IPS-15b (cell line): ENCODE results near the gene LRRC46.

Experiments used
- H3K27me3 ChIP-seq: one replicate; pipeline ENCODE4 v1.6.1; 2013; ENCODE audit warnings: low read length; ENCODE audit not compliant: control insufficient read depth, insufficient read depth
- H3K36me3 ChIP-seq: one replicate; pipeline ENCODE4 v1.6.1; 2013; ENCODE audit warnings: low read length; ENCODE audit not compliant: control insufficient read depth, insufficient read depth
- H3K4me1 ChIP-seq: one replicate; pipeline ENCODE4 v1.6.1; 2013; ENCODE audit warnings: mild to moderate bottlenecking, low read length; ENCODE audit not compliant: control insufficient read depth, insufficient read depth
- H3K4me3 ChIP-seq: one replicate; pipeline ENCODE4 v1.5.1; 2013; ENCODE audit warnings: low read depth, low read length
- H3K9ac ChIP-seq: one replicate; pipeline ENCODE4 v1.6.1; 2013; ENCODE audit warnings: low read depth, mild to moderate bottlenecking, low read length
- H3K9me3 ChIP-seq: one replicate; pipeline ENCODE4 v1.6.1; 2013; ENCODE audit warnings: mild to moderate bottlenecking, low read length; ENCODE audit not compliant: control insufficient read depth, insufficient read depth

The LRRC46 gene

GRCh38 chr17:47860386-47860785, 28.9 kb downstream of the LRRC46 start:
- H3K9me3 ChIP-seq = no peaks in the 10 kb centered on the region

GRCh38 chr17:47862621-47863440, 31.4 kb downstream of the LRRC46 start:
- Histone ChIP-seq H3K36me3 (no peaks in the 10 kb centered on the region), H3K27me3 (peaks cover 49% of the 10 kb centered on the region), H3K9ac (no peak overlapping the region), H3K4me3 (no peak overlapping the region), H3K9me3 (no peaks in the 10 kb centered on the region), H3K4me1 (no peaks in the 10 kb centered on the region)

More at GRCh38 chr17:47860386-47860785, 28.9 kb downstream of the LRRC46 start:
- no peaks in the 10 kb centered on the region for H3K4me1 ChIP-seq
- no peaks in the 10 kb centered on the region for H3K36me3 ChIP-seq
- no peak overlapping the region for H3K9ac ChIP-seq
- no peak overlapping the region for H3K4me3 ChIP-seq
- peaks cover 48% of the 10 kb centered on the region for H3K27me3 ChIP-seq

- peaks cover 53% of the 10 kb centered on the region for H3K27me3 ChIP-seq
- H3K9ac ChIP-seq = no peak overlapping the region
- no peaks in the 10 kb centered on the region for H3K9me3 ChIP-seq
- no peak overlapping the region for H3K4me3 ChIP-seq
- H3K4me1 ChIP-seq = peaks cover 9% of the 10 kb centered on the region
- no peaks in the 10 kb centered on the region for H3K36me3 ChIP-seq
Observed at GRCh38 chr17:47864791-47865216, 33.3 kb downstream of the LRRC46 start.

GRCh38 chr17:47866941-47867340, 35.5 kb downstream of the LRRC46 start:
- Histone ChIP-seq H3K36me3 (no peaks in the 10 kb centered on the region), H3K9me3 (no peaks in the 10 kb centered on the region), H3K4me1 (peaks cover 16% of the 10 kb centered on the region), H3K4me3 (no peak overlapping the region), H3K9ac (no peak overlapping the region), H3K27me3 (peaks cover 66% of the 10 kb centered on the region)

GRCh38 chr17:47867813-47868533, 36.5 kb downstream of the LRRC46 start:
- H3K4me3 ChIP-seq = no peak overlapping the region
- H3K36me3 ChIP-seq = no peaks in the 10 kb centered on the region
- no peaks in the 10 kb centered on the region for H3K9me3 ChIP-seq
- H3K27me3 ChIP-seq = peaks cover 66% of the 10 kb centered on the region
- H3K9ac ChIP-seq = no peak overlapping the region
- peaks cover 16% of the 10 kb centered on the region for H3K4me1 ChIP-seq

- H3K4me1 ChIP-seq = peaks cover 22% of the 10 kb centered on the region
Observed at GRCh38 chr17:47869114-47869513, 37.6 kb downstream of the LRRC46 start.

GRCh38 chr17:47870056-47870455, 38.6 kb downstream of the LRRC46 start:
- H3K4me1 ChIP-seq = peaks cover 22% of the 10 kb centered on the region
- no peak overlapping the region for H3K9ac ChIP-seq
- no peaks in the 10 kb centered on the region for H3K9me3 ChIP-seq
- H3K36me3 ChIP-seq = no peaks in the 10 kb centered on the region
- no peak overlapping the region for H3K4me3 ChIP-seq
- peaks cover 74% of the 10 kb centered on the region for H3K27me3 ChIP-seq

More at GRCh38 chr17:47869114-47869513, 37.6 kb downstream of the LRRC46 start:
- H3K27me3 ChIP-seq = peaks cover 71% of the 10 kb centered on the region
- no peaks in the 10 kb centered on the region for H3K9me3 ChIP-seq
- no peaks in the 10 kb centered on the region for H3K36me3 ChIP-seq
- no peak overlapping the region for H3K9ac ChIP-seq
- no peak overlapping the region for H3K4me3 ChIP-seq

- Histone ChIP-seq H3K4me1 (peaks cover 26% of the 10 kb centered on the region), H3K9ac (no peak overlapping the region), H3K36me3 (no peaks in the 10 kb centered on the region), H3K9me3 (no peaks in the 10 kb centered on the region), H3K4me3 (no peak overlapping the region), H3K27me3 (peaks cover 76% of the 10 kb centered on the region)
Observed at GRCh38 chr17:47871048-47871447, 39.6 kb downstream of the LRRC46 start.

GRCh38 chr17:47872019-47872650, 40.7 kb downstream of the LRRC46 start:
- no peaks in the 10 kb centered on the region for H3K36me3 ChIP-seq
- H3K9me3 ChIP-seq = no peaks in the 10 kb centered on the region
- peaks cover 26% of the 10 kb centered on the region for H3K4me1 ChIP-seq
- H3K4me3 ChIP-seq = peak overlapping the region; percentile 52
- peaks cover 71% of the 10 kb centered on the region for H3K27me3 ChIP-seq
- no peak overlapping the region for H3K9ac ChIP-seq

GRCh38 chr17:47872651-47873161, 41.2 kb downstream of the LRRC46 start:
- Histone ChIP-seq H3K36me3 (no peaks in the 10 kb centered on the region), H3K4me1 (peaks cover 26% of the 10 kb centered on the region), H3K9me3 (no peaks in the 10 kb centered on the region), H3K9ac (no peak overlapping the region), H3K27me3 (peaks cover 66% of the 10 kb centered on the region), H3K4me3 (peak overlapping the region; percentile 52)

- H3K4me1 ChIP-seq = peaks cover 30% of the 10 kb centered on the region
- no peaks in the 10 kb centered on the region for H3K9me3 ChIP-seq
- peaks cover 58% of the 10 kb centered on the region for H3K27me3 ChIP-seq
- peak overlapping the region; percentile 52 for H3K4me3 ChIP-seq
- H3K9ac ChIP-seq = no peak overlapping the region
- no peaks in the 10 kb centered on the region for H3K36me3 ChIP-seq
Observed at GRCh38 chr17:47873200-47874090, 42.0 kb downstream of the LRRC46 start.
